ENCODE results near the gene POMT2. TPM values are rescaled to one million over a fixed set of nuclear protein-coding genes. Genes with fewer than 3 reads are reported as not detected.
"Not testable (repeated sequence)": the region's sequence is repeated elsewhere in the genome, so short reads cannot be mapped to it uniquely, and the experiment has no call there.

Gene POMT2
- total RNA-seq, 1 donor from 2014 or later: 11.4 TPM

- intact Hi-C loops (cut with micrococcal nuclease): no loop called here
Measured at GRCh38 chr14:77324816-77325745, 4.4 kb upstream of the POMT2 start.

- intact Hi-C loops (cut with micrococcal nuclease): no loop called here
Measured at GRCh38 chr14:77324289-77324688, 3.6 kb upstream of the POMT2 start.

GRCh38 chr14:77323571-77323970 is 2.9 kb upstream of the POMT2 start:
- intact Hi-C loops (cut with micrococcal nuclease): no loop called here

- intact Hi-C loops (cut with micrococcal nuclease): no loop called here
Measured at GRCh38 chr14:77322951-77323350, 2.3 kb upstream of the POMT2 start.

GRCh38 chr14:77322250-77322902 is 1.7 kb upstream of the POMT2 start:
- intact Hi-C loops (cut with micrococcal nuclease): no loop called here

- intact Hi-C loops (cut with micrococcal nuclease): no loop called here
Measured at GRCh38 chr14:77319422-77319821, 1.3 kb downstream of the POMT2 start.

GRCh38 chr14:77318756-77319155 is 1.9 kb downstream of the POMT2 start:
- intact Hi-C loops (cut with micrococcal nuclease): not testable (repeated sequence)

- intact Hi-C loops (cut with micrococcal nuclease): no loop called here
Measured at GRCh38 chr14:77318006-77318553, 2.6 kb downstream of the POMT2 start.

- intact Hi-C loops (cut with micrococcal nuclease): loop anchor here (1.0 to 2.0 kb wide), 6 partner anchors 16 to 607 kb away; partner anchors contain the start of genes SAMD15 and TMED8
Measured at GRCh38 chr14:77316872-77317301, 3.8 kb downstream of the POMT2 start.

GRCh38 chr14:77316195-77316505 is 4.5 kb downstream of the POMT2 start:
- intact Hi-C loops (cut with micrococcal nuclease): loop anchor here (1.0 to 2.0 kb wide), 6 partner anchors 15 to 606 kb away; partner anchors contain the start of genes SAMD15 and TMED8

- intact Hi-C loops (cut with micrococcal nuclease): no loop called here
Measured at GRCh38 chr14:77314539-77315457, 5.9 kb downstream of the POMT2 start.

GRCh38 chr14:77314043-77314442 is 6.6 kb downstream of the POMT2 start:
- intact Hi-C loops (cut with micrococcal nuclease): no loop called here

GRCh38 chr14:77313371-77313770 is 7.3 kb downstream of the POMT2 start:
- intact Hi-C loops (cut with micrococcal nuclease): no loop called here

- intact Hi-C loops (cut with micrococcal nuclease): no loop called here
Measured at GRCh38 chr14:77311217-77311616, 9.5 kb downstream of the POMT2 start.

- intact Hi-C loops (cut with micrococcal nuclease): no loop called here
Measured at GRCh38 chr14:77310026-77310425, 10.7 kb downstream of the POMT2 start.

- intact Hi-C loops (cut with micrococcal nuclease): no loop called here
Measured at GRCh38 chr14:77309131-77309530, 11.6 kb downstream of the POMT2 start.

- intact Hi-C loops (cut with micrococcal nuclease): no loop called here
Measured at GRCh38 chr14:77306851-77307496, 13.7 kb downstream of the POMT2 start.

GRCh38 chr14:77306416-77306815 is 14.3 kb downstream of the POMT2 start:
- intact Hi-C loops (cut with micrococcal nuclease): no loop called here

- intact Hi-C loops (cut with micrococcal nuclease): no loop called here
Measured at GRCh38 chr14:77305696-77306095, 15.0 kb downstream of the POMT2 start.

- intact Hi-C loops (cut with micrococcal nuclease): loop anchor here (1.0 to 5.0 kb wide), 6 partner anchors 18 to 458 kb away; partner anchors contain the start of genes CIPC, GSTZ1, SNW1 and SPTLC2
Measured at GRCh38 chr14:77303417-77304156, 17.1 kb downstream of the POMT2 start.

All from T-helper 1 cell treated with Interleukin-12 subunit alpha and Interleukin-12 subunit beta and Interleukin-4 antibody, amounts not matched to agents 30 ng/mL and 1 ng/mL, for 36 hours (primary cell).